Measurements from ENCODE around the gene KLHDC7B.

DNA sequence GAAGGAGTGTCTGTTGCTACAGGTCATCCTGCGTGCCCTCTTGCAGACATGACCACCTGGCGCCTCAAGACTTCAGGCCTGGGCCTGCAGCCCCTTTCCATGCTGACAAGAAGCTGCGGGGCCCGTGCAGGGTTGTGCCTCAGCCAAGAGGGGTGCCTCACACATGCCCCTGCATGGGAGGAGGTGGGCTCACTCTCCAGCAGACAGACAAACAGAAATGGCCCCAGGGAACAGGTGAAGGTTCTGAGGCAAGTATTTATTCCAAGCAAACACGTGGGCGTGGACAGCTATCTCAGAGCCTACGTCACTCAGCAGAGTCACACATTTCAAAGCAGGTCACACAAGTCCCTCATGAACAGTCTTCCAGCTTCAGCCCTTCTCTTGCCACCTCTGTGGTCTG, 22.9 kb downstream of the KLHDC7B start:
- TF ChIP-seq, protein P1, sequence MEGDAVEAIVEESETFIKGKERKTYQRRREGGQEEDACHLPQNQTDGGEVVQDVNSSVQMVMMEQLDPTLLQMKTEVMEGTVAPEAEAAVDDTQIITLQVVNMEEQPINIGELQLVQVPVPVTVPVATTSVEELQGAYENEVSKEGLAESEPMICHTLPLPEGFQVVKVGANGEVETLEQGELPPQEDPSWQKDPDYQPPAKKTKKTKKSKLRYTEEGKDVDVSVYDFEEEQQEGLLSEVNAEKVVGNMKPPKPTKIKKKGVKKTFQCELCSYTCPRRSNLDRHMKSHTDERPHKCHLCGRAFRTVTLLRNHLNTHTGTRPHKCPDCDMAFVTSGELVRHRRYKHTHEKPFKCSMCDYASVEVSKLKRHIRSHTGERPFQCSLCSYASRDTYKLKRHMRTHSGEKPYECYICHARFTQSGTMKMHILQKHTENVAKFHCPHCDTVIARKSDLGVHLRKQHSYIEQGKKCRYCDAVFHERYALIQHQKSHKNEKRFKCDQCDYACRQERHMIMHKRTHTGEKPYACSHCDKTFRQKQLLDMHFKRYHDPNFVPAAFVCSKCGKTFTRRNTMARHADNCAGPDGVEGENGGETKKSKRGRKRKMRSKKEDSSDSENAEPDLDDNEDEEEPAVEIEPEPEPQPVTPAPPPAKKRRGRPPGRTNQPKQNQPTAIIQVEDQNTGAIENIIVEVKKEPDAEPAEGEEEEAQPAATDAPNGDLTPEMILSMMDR (IDR thresholded peaks at IDR 0.05; ENCODE audit: low read depth, low read length) = no peak
- TF ChIP-seq EZH2phosphoT487 (IDR thresholded peaks at IDR 0.05; ENCODE audit: low read depth) = no peak

Data from OCI-LY3 (cell line).